DND-41 (cell line): ENCODE data around the gene FASTK.

ENCODE experiments used
- ATAC-seq: fragments of 200-7000 bp; cut with Tn5 transposase; 3 replicates; pipeline ENCODE4 v1.9.1; 2021; ENCODE audit warnings: low read depth; ENCODE audit not compliant: insufficient read depth
- DNase-seq: peaks from one replicate; pipeline ENCODE4 v3.0.0-alpha.2; 2020
- H2AFZ ChIP-seq: 2 replicates; pipeline ENCODE4 v1.6.0; 2012; ENCODE audit warnings: low read depth, low read length
- H3K27ac ChIP-seq: 2 replicates; pipeline ENCODE4 v1.5.1; 2012; ENCODE audit warnings: low read length, inconsistent platforms
- H3K27me3 ChIP-seq: fragments of 200-600 bp; sonication (generic); 2 replicates; pipeline ENCODE4 v1.6.0; 2012; ENCODE audit warnings: low read length, mild to moderate bottlenecking, inconsistent platforms; ENCODE audit not compliant: insufficient read depth, poor library complexity
- H3K36me3 ChIP-seq: 2 replicates; pipeline ENCODE4 v1.5.1; 2012; ENCODE audit warnings: low read length, inconsistent platforms; ENCODE audit not compliant: insufficient read depth
- H3K4me1 ChIP-seq: 2 replicates; pipeline ENCODE4 v1.5.1; 2012; ENCODE audit warnings: mild to moderate bottlenecking, low read length; ENCODE audit not compliant: insufficient read depth
- H3K4me2 ChIP-seq: 2 replicates; pipeline ENCODE4 v1.6.0; 2012; ENCODE audit warnings: mild to moderate bottlenecking, moderate library complexity, low read length, inconsistent platforms; ENCODE audit not compliant: insufficient read depth
- H3K4me3 ChIP-seq, 2 experiments: fragments of 200-600 bp in 1 of 2; shearing (Covaris generic) in 1 of 2; 2 replicates each; pipeline ENCODE4 v1.5.1; 2012 to 2016; ENCODE audit warnings: inconsistent platforms in 2 of 2, low read length in 2 of 2, mild to moderate bottlenecking in 2 of 2, low read depth in 1 of 2, moderate library complexity in 1 of 2
- H3K79me2 ChIP-seq: 2 replicates; pipeline ENCODE4 v1.6.0; 2012; ENCODE audit warnings: low read length, inconsistent platforms; ENCODE audit not compliant: insufficient read depth
- H3K9ac ChIP-seq: 2 replicates; pipeline ENCODE4 v1.6.0; 2012; ENCODE audit warnings: low read depth, mild to moderate bottlenecking, inconsistent platforms, low read length, moderate library complexity
- H3K9me3 ChIP-seq: 2 replicates; pipeline ENCODE4 v1.5.1; 2012; ENCODE audit warnings: low read length, moderate library complexity, mild to moderate bottlenecking, inconsistent platforms; ENCODE audit not compliant: insufficient read depth, severe bottlenecking
- H4K20me1 ChIP-seq: 2 replicates; pipeline ENCODE4 v1.6.0; 2012; ENCODE audit warnings: low read length; ENCODE audit not compliant: insufficient read depth
- CTCF ChIP-seq: IDR thresholded peaks from 2 replicates; pipeline ENCODE4 v1.5.1; 2012; ENCODE audit warnings: borderline replicate concordance, low read length, moderate library complexity, mild to moderate bottlenecking; ENCODE audit not compliant: poor library complexity, severe bottlenecking; ENCODE audit errors: extremely low read depth
- EZH2 ChIP-seq: IDR thresholded peaks from 3 replicates; pipeline ENCODE4 v1.6.1; 2012; ENCODE audit warnings: borderline replicate concordance, low read depth, mild to moderate bottlenecking, moderate library complexity, low read length, inconsistent platforms; ENCODE audit not compliant: severe bottlenecking

The FASTK gene

GRCh38 chr7:151079199-151079910 lies 1.3 kb downstream of the FASTK start:
- ATAC-seq (no peak), DNase-seq (no peak)
- H4K20me1 ChIP-seq, result peaks cover 39% of the 10 kb centered on the region
- peaks cover 55% of the 10 kb centered on the region for H3K4me1 ChIP-seq
- peak overlapping the region; percentile 99 for H3K9ac ChIP-seq
- H3K36me3 ChIP-seq, result peaks cover 67% of the 10 kb centered on the region
- no peak overlapping the region for H2AFZ ChIP-seq
- H3K4me3 ChIP-seq, result peak overlapping the region; percentile 91 to 93; a peak in 3 of 4 replicates
- peaks cover 49% of the 10 kb centered on the region for H3K79me2 ChIP-seq
- peak overlapping the region; percentile 92 for H3K27ac ChIP-seq
- H3K9me3 ChIP-seq, result no peaks in the 10 kb centered on the region
- TF ChIP-seq EZH2 (no peak), CTCF (no peak)
- no peaks in the 10 kb centered on the region for H3K27me3 ChIP-seq
- peak overlapping the region; percentile 97 for H3K4me2 ChIP-seq

DNA sequence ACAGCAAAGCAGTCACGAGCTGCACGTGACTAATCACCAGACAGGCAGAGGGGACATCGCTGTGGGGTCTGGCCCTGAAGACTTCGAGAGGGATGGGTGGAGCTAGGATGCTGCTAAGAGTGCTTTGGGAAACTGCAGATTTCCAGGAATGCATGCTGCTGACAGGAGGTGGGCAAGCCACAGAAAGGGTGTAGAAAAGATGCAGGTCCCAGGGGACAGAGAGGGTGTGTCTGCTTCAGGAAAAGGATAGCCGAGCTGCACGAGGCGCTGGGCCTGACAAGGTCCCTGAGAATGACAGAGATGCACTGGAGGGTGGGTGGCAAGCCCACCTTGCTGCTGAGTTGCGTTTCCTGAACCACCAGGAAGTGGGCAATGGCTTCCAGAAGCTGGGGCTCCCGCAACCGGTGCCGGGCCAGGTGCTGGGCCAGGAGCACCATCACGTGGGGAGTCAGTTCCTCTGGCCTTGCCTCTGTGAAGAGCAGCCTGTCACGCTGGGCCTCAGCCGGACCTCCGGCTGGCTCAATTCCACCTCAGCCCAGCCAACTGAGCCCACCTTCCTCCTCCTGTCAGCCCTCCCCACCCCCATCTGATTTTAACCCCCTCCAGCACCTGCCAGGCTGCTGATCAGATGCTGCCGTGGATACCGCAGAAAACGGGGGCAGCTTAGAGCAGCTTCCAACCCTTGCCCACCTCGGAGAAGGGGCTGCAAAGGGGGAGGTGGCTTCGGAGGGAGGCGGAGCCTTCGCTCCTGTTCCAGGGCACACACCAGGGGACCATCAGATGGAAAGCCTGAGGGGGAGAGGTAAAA lies 2.2 kb downstream of the FASTK start:
- H3K4me1 ChIP-seq, result peaks cover 46% of the 10 kb centered on the region
- H3K9me3 ChIP-seq, result no peaks in the 10 kb centered on the region
- H4K20me1 ChIP-seq, result peaks cover 39% of the 10 kb centered on the region
- H3K27me3 ChIP-seq, result no peaks in the 10 kb centered on the region
- H3K4me2 ChIP-seq, result peak overlapping the region; percentile 97
- DNase-seq (peak; percentile 30), ATAC-seq (no peak)
- peak overlapping the region in 1 of 2 experiments; percentile 93; a peak in 1 of 4 replicates for H3K4me3 ChIP-seq
- H3K27ac ChIP-seq, result 0 out of 2 replicates have a peak overlapping the region, but pooled peaks have one; percentile 13
- H3K36me3 ChIP-seq, result peaks cover 76% of the 10 kb centered on the region
- H3K79me2 ChIP-seq, result peaks cover 49% of the 10 kb centered on the region
- H3K9ac ChIP-seq, result no peak overlapping the region
- TF ChIP-seq EZH2 (no peak), CTCF (no peak)
- H2AFZ ChIP-seq, result no peak overlapping the region

DNA sequence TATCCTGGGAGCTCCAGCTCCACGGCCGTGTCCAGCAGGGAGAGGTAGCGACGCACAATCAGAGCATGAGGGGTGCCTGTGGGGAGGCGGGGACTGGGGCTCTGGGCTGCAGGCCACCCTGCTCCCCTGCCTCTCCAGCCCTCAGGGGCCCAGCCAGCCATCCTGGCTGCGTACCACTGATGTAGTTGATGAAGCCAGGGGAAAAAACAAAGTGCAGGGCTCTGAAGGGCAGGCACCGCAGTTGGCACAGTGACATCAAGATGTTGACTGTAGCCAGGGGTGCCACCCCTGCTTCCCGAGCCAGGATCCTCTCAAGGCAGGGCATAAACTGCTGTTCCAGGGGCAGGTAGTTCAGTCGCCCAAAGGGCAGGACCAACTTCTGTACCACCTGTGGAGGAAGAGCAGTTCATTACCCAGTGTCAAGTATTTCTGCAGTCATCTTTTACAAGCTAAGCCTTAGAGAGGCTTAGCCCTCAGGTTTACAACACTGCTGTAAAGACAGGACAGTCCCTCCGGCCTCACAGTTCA lies 2.8 kb downstream of the FASTK start:
- H3K4me3 ChIP-seq, result no peak overlapping the region
- TF ChIP-seq CTCF (no peak), EZH2 (no peak)
- peaks cover 45% of the 10 kb centered on the region for H3K4me1 ChIP-seq
- DNase-seq, result no peak
- H3K4me2 ChIP-seq, result no peak overlapping the region
- H2AFZ ChIP-seq, result no peak overlapping the region
- no peak overlapping the region for H3K9ac ChIP-seq
- ATAC-seq, result no peak
- peaks cover 76% of the 10 kb centered on the region for H3K36me3 ChIP-seq
- H3K9me3 ChIP-seq, result no peaks in the 10 kb centered on the region
- H4K20me1 ChIP-seq, result peaks cover 39% of the 10 kb centered on the region
- H3K27ac ChIP-seq, result 0 out of 2 replicates have a peak overlapping the region, but pooled peaks have one; percentile 13
- H3K79me2 ChIP-seq, result peaks cover 44% of the 10 kb centered on the region
- H3K27me3 ChIP-seq, result no peaks in the 10 kb centered on the region
